NB4 (cell line): ENCODE results near the gene CCDC177.

Source experiments
- CTCF ChIP-seq: IDR thresholded peaks from one replicate; pipeline ENCODE4 v1.5.1; 2012; ENCODE audit warnings: low read depth, low read length
- MYC ChIP-seq: IDR thresholded peaks from 2 replicates; pipeline ENCODE4 v1.6.1; 2011; ENCODE audit warnings: low read depth, low read length
- POLR2A ChIP-seq: IDR thresholded peaks from 2 replicates; pipeline ENCODE4 v1.6.1; 2011; ENCODE audit warnings: mild to moderate bottlenecking; ENCODE audit not compliant: insufficient read length; ENCODE audit errors: extremely low read depth
- TF ChIP-seq, protein P1 (sequence below): IDR thresholded peaks from 2 replicates; pipeline ENCODE4 v1.6.1; 2011; ENCODE audit warnings: low read depth, low read length

- no peak for TF ChIP-seq POLR2A
- peak; percentile 88 for TF ChIP-seq CTCF
- TF ChIP-seq, protein P1, sequence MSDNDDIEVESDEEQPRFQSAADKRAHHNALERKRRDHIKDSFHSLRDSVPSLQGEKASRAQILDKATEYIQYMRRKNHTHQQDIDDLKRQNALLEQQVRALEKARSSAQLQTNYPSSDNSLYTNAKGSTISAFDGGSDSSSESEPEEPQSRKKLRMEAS: no peak
- no peak for TF ChIP-seq MYC
Observed at GRCh38 chr14:69574263-69574953, at the start of gene CCDC177.
